NCI-H1092 treated with DMSO at 0.1 percent for 48 hours (cell line): ENCODE data around the gene KIF26B.
"Not testable (repeated sequence)": the region's sequence is repeated elsewhere in the genome, so short reads cannot be mapped to it uniquely, and the experiment has no call there.

Source experiments
- DNase-seq: peaks from one replicate; lab custom pipeline; 2025; lab: John Stamatoyannopoulos, UW

KIF26B gene

GRCh38 chr1:245684166-245684565, 529.4 kb downstream of the KIF26B start:
- DNase-seq = no peak

- no peak for DNase-seq
Observed at GRCh38 chr1:245684571-245684970, 529.8 kb downstream of the KIF26B start.

GRCh38 chr1:245685111-245685810, 530.5 kb downstream of the KIF26B start:
- no peak for DNase-seq

GRCh38 chr1:245686006-245686405, 531.2 kb downstream of the KIF26B start:
- no peak for DNase-seq

- DNase-seq = no peak
Observed at GRCh38 chr1:245686446-245687030, 531.8 kb downstream of the KIF26B start.

- DNase-seq = no peak
Observed at GRCh38 chr1:245687152-245687635, 532.4 kb downstream of the KIF26B start.

- DNase-seq = no peak
Observed at GRCh38 chr1:245687636-245688535, 533.1 kb downstream of the KIF26B start.

GRCh38 chr1:245688536-245689453, 534.0 kb downstream of the KIF26B start:
- DNase-seq = no peak

- DNase-seq = no peak
Observed at GRCh38 chr1:245690156-245690690, 535.4 kb downstream of the KIF26B start.

- no peak for DNase-seq
Observed at GRCh38 chr1:245690946-245691541, 536.3 kb downstream of the KIF26B start.

GRCh38 chr1:245691897-245692296, 537.1 kb downstream of the KIF26B start:
- no peak for DNase-seq

GRCh38 chr1:245692318-245692717, 537.5 kb downstream of the KIF26B start:
- no peak for DNase-seq

- DNase-seq = no peak
Observed at GRCh38 chr1:245693116-245693793, 538.5 kb downstream of the KIF26B start.

GRCh38 chr1:245693941-245694752, 539.4 kb downstream of the KIF26B start:
- DNase-seq = no peak

GRCh38 chr1:245694753-245695195, 540.0 kb downstream of the KIF26B start:
- DNase-seq = no peak

GRCh38 chr1:245695211-245695610, 540.4 kb downstream of the KIF26B start:
- no peak for DNase-seq

- DNase-seq = not testable (repeated sequence)
Observed at GRCh38 chr1:245695701-245696100, 540.9 kb downstream of the KIF26B start.

- DNase-seq = no peak
Observed at GRCh38 chr1:245698116-245698515, 543.3 kb downstream of the KIF26B start.

- DNase-seq = no peak
Observed at GRCh38 chr1:245698860-245699259, 544.1 kb downstream of the KIF26B start.
